ENCODE data around the gene EI24.
A peak's percentile ranks its signal among the peaks of the same experiment; 100 is the strongest.

Gene EI24

DNA sequence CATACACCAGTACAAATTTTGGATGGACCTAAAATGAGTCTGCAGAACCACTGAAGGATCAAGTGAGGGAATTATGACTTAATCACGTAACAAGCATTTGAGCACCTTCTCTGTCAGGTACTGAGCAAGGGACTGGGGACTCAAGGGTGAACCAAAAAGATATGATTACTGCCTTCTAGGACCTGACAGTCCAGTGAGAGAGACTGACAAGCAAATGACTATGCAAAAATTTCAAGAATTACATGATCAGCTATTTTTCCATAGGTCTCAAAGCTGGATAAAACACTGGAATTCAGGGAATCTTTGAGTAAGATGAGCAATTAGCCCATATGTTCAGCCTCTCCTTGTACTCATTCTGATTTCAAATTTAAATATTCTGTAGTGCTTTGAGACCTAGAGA lies 18.2 kb downstream of the EI24 start:
- in situ Hi-C loops (cut with HindIII; ENCODE audit: low sequenced_read_pairs) = no loop called here
- TF ChIP-seq, protein P1, sequence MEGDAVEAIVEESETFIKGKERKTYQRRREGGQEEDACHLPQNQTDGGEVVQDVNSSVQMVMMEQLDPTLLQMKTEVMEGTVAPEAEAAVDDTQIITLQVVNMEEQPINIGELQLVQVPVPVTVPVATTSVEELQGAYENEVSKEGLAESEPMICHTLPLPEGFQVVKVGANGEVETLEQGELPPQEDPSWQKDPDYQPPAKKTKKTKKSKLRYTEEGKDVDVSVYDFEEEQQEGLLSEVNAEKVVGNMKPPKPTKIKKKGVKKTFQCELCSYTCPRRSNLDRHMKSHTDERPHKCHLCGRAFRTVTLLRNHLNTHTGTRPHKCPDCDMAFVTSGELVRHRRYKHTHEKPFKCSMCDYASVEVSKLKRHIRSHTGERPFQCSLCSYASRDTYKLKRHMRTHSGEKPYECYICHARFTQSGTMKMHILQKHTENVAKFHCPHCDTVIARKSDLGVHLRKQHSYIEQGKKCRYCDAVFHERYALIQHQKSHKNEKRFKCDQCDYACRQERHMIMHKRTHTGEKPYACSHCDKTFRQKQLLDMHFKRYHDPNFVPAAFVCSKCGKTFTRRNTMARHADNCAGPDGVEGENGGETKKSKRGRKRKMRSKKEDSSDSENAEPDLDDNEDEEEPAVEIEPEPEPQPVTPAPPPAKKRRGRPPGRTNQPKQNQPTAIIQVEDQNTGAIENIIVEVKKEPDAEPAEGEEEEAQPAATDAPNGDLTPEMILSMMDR (IDR thresholded peaks at IDR 0.05; ENCODE audit: low read depth, low read length) = no peak
- H3K4me3 ChIP-seq (ENCODE audit: low read depth, low read length) = no peak overlapping the region
- no peak for DNase-seq (ENCODE audit: low read depth, low spot score)

DNA sequence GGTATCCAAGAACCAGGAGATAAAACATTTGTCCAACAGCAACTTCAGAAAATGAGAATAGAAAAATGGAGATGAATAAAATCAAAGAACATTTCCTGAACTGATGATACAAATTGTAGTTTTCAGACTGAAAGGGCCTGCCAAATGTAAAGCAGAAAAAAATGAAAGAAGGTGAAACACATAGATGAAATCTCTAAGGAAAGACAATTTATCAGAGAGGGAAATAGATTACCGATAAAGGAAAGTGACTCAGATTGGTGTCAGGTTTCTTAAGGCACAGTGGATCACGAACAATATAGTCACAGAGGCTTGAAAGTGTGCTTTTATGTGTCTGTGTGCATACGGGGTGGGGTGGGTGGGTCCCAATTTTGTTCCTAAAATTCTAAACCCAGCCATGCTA lies 19.2 kb downstream of the EI24 start:
- DNase-seq (ENCODE audit: low read depth, low spot score) = no peak
- TF ChIP-seq, protein P1 (IDR thresholded peaks at IDR 0.05; ENCODE audit: low read depth, low read length) = no peak
- H3K4me3 ChIP-seq (ENCODE audit: low read depth, low read length) = no peak overlapping the region
- in situ Hi-C loops (cut with HindIII; ENCODE audit: low sequenced_read_pairs) = no loop called here

DNA sequence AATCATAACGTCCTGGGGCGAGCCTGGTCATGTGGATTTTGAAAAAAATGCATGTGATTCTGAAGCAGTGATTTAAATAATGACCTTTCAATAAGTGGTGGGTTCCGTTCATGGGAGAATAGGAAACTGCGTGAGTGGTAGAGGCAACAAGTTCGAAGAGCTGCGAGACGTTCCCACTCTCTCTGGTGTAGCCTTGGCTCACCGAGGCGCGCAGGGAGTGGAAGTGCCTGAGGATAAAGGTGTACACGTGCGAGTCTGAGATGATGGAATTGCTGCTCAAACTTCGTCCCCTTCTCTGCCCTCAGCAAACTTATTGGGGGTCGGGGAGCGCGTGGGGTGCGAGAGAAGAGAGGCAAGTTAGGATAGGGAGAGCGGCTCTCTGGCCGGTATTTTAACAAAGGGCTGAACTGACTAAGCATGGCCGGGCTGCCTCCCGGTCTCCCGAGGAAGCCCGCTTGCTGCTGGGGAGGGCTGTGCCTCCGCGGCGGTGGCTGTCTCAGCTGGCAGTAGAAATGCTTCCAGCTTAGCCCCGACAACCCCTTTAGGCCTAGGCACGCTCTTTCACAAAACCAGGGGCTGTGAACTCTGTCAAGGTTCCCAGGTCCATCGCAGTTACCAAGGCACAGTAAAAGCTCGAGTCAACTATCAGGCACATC lies 22.5 kb downstream of the EI24 start:
- H3K4me3 ChIP-seq (ENCODE audit: low read depth, low read length) = peak overlapping the region; percentile 94
- TF ChIP-seq, protein P1 (IDR thresholded peaks at IDR 0.05; ENCODE audit: low read depth, low read length) = no peak
- peak; percentile 44 for DNase-seq (ENCODE audit: low read depth, low spot score)
- in situ Hi-C loops (cut with HindIII; ENCODE audit: low sequenced_read_pairs) = no loop called here

DNA sequence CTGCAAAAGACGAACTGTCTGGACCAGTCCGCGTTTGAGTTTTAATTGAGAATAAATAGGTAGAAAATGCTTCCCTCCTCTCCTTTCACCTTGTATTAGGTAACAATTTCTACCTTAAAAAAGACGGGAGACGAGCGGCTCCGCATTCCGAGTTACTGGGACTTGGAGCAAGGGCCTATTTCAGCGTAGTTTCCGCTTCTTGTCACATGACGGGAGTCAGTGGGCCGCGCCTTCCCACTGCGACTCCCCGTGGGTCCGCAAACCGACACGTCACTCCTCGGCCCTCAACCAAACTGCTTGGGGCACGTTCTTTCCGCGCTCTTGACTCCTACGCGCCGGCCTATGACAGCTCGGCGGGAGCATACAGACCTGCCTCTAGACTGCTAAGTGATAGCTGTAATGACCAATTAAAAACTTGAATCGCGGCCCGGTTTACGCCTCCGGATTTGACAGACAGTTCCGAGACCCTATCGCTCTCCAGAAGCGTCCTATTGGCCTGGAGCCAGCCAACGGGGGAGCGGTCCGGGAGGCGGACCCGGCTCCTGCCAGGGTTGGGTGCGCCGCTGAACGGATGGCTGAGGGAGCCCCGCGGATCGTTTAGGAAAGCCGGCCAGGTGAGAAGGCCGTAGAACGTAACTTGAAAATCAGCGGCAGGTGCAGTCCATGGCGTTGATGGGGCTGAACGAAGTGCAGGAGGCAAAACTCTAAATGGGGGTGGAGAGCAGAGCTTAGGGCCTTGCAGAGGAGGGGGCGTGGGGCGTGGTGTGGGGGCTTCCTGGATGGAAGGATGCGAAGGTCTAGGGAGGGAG lies 23.2 kb downstream of the EI24 start, which contains the start of gene STT3A:
Gene STT3A (plus strand): TSS at position 548 of the 809 bp plus-strand sequence. CDS start 3,064 bp downstream, outside the sequence.
- peak within 1 kb of the TSS; percentile 94 for H3K4me3 ChIP-seq (ENCODE audit: low read depth, low read length)
- in situ Hi-C loops (cut with HindIII; ENCODE audit: low sequenced_read_pairs) = no loop called here
- peak; percentile 100 for DNase-seq (ENCODE audit: low read depth, low spot score)
- TF ChIP-seq, protein P1 (IDR thresholded peaks at IDR 0.05; ENCODE audit: low read depth, low read length) = no peak

DNA sequence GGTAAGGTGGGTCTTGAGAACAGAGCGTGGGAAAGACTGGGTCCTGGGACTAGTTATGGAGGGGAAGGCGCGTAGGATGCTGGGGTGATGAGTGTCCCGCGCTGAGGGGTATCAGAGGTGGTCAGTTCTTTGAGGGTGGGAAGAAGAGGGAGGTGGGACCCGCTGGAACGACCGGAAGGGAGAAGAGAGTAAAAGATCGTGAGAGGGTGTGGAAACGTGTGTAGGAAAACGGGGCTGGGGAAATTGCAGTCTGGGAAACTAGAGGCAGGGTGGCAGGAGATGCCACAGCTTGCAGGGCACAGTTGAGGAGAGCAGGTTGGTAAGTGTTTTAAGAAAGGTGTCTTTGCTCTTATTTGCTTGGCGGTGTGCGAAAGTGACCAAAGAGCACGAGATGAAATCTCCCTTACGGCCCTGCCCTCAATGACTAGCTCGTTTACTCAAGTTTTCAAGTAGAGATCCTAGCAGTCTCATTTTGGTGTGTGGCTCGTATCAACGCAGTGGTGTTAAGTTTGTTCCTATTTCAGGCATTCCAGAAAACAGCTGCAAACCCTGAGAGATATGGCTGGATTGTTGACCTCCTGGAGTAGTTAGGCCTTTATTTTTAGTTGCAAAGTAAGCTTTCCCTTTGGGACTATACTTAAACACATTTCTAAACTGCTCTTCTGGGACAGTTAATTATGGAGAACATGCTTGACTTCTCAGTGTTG lies 24.0 kb downstream of the EI24 start:
- peak; percentile 8 for DNase-seq (ENCODE audit: low read depth, low spot score)
- TF ChIP-seq, protein P1 (IDR thresholded peaks at IDR 0.05; ENCODE audit: low read depth, low read length) = no peak
- in situ Hi-C loops (cut with HindIII; ENCODE audit: low sequenced_read_pairs) = no loop called here
- H3K4me3 ChIP-seq (ENCODE audit: low read depth, low read length) = peak overlapping the region; percentile 94

DNA sequence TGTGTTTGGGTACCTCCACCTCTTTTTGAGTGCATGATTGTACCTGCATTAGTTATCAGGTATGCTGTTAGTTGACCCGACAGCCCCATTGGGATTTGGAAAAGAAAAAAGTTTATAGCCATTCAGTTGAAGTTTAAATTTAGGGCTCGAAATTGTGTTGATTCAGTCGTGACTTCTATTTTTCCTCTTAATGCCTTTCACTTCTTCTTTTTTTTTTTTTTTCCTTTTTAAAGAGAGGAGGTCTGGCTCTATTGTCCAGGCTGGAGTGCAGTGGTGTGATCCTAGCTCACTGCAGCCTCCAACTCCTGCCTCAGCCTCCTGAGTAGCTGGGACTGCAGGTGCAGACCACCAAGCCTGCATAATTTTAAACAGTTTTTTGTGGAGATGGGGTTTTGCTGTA lies 25.7 kb downstream of the EI24 start:
- no peak overlapping the region for H3K4me3 ChIP-seq (ENCODE audit: low read depth, low read length)
- no peak for DNase-seq (ENCODE audit: low read depth, low spot score)
- in situ Hi-C loops (cut with HindIII; ENCODE audit: low sequenced_read_pairs) = no loop called here
- TF ChIP-seq, protein P1 (IDR thresholded peaks at IDR 0.05; ENCODE audit: low read depth, low read length) = no peak
